Measurements from ENCODE around the gene CCDC85B.
A peak's percentile ranks its signal among the peaks of the same experiment; 100 is the strongest.

Gene CCDC85B

DNA sequence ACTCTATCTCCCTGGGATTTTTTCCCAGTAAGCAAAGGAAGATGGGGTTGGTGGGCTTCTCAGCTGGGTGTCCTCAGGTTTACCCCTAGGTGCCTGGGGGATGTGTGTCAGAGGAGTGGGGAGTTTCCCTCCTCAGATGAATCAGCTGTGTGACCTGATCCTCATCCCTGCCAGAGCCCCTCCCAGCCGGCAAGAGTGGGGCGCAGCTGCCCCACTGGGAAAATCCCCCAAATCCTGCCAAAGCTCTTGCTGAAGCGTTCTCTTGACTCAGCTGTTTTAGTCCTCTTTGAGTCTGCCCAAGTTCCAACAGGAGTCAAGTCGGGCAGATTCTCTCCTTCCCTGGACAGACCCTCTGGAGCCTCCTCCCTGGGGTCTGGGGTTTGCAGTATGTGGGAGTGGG lies 22.4 kb downstream of the CCDC85B start:
- no peak for DNase-seq

DNA sequence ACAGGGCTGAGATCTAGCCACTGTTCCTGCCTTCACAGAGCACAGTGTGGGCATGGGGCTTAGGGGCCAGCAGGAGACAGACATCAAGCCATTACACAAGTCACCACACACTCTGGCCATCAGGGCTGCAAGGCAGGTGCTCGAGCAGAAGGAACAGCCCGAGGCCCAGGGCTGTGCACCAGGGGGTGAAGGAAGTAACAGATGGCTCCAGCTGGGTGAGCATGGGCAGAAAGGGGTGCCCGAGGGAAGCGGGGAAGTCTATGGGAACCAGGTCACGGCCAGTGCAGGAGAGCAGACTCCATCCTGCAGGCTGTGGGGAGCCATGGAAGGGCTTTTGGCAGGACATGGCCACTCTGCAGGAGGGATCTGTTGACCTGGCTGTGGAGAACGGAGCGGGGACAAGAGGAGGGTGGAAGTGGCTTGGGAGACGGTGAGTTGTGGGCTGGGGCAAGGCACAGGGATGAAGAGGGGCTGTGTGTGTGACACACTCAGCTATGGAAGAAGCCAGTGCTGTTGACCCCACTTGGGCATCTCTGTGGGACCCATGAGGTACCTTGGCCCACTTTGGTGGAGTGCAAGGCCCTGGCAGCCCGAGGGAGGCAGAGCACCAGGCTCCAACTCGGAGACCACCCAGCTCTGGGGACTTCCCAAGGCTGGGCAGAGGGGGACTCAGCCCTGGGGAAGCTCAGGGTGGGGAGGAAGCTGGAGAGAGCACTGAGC lies 24.8 kb downstream of the CCDC85B start:
- peak; percentile 39 for DNase-seq

DNA sequence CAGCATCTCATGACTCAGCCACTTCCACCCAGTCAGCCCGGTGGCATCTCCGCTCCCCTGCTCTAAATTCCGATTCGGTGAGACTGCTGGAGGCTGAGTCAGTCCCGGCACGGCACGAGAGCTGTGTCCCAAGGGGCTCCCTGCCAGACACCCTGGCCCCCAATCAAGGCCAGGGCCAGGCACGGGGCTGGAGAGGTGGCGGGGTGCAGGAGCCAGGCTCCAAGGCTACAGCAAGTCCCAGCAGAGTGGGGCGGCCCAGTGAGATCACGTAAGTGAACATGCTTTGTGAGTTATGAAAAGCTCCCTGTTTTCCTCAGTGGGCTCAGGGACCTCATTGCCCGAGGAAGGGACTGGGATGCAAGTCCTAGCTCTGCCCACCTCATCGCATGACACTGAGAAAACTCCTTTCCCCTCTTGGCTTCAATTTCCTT lies 25.4 kb downstream of the CCDC85B start:
- no peak for DNase-seq

DNA sequence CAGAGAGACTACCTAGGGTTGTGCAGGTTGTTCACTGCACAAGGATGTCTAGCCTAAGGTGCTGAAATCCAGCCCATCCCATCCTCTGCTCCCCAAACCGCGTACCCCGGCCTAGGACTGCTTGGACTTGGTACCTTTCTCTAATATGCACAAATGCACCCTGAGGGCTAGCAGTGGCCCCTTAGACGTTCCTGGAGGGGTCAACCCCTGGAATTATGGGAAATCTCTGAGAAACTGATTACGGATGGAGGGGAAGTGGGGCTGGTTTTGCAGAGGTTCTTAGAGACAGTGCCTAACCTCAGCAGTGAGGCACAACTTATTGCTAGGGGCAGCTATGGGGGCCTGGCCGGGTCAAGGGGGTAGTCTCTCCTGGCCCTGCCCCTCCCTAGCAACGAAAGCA lies 25.9 kb downstream of the CCDC85B start:
- DNase-seq: no peak

DNA sequence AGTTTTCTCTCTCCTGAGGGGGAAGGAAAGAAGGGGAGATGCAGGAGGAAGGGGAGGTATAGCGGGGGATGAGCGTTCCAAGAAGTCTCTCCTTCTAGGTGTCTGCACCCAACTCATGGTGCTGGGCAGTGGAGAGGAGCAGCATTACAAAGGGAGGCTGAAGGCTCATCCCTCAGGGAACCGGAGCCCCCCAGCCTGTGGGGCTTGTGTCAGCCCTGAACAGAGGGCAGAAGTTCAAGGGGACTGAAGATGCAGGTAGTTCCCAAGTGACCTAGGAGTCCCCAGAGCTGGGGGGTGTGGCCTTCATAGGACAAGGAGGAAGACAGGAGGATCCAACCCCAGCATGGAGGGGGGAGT lies 26.6 kb downstream of the CCDC85B start:
- DNase-seq: no peak

DNA sequence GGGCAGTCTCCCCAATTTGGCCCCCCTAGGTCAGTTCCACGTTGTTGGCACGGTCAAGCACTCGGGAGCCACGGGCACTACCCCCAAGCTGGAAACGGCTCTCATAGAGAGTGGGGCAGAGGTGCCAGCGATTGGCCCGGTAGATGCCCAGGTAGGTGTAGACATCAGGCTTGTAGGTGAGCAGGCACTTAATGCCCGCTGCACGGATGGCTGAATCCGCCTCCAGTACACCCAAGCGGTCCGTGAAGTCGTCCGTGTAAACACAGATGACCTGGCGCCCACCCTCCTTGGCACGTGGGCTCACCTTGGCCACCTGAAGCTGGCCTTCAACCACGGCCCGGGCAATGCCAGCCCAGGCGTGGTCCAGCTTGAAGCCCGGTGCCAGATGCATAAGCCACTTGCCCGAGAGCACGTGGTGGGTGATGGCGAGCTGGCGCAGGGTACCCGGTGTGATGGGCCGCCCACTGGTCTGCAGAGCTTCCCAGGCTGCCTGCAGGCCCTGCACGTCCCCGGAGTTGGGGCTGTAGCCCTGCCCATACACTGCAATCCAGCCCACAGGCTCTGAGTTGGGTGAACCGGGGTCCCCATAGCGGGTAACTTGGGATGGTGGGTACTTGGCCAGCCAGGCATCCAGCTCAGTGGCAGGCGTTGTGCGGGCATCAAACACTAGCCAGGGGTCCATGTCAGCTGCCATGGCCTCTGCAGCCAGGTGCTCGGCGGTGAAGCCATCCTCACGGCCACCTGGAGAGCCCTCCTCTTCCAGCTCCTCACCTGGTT lies 27.1 kb downstream of the CCDC85B start:
- no peak for DNase-seq

DNA sequence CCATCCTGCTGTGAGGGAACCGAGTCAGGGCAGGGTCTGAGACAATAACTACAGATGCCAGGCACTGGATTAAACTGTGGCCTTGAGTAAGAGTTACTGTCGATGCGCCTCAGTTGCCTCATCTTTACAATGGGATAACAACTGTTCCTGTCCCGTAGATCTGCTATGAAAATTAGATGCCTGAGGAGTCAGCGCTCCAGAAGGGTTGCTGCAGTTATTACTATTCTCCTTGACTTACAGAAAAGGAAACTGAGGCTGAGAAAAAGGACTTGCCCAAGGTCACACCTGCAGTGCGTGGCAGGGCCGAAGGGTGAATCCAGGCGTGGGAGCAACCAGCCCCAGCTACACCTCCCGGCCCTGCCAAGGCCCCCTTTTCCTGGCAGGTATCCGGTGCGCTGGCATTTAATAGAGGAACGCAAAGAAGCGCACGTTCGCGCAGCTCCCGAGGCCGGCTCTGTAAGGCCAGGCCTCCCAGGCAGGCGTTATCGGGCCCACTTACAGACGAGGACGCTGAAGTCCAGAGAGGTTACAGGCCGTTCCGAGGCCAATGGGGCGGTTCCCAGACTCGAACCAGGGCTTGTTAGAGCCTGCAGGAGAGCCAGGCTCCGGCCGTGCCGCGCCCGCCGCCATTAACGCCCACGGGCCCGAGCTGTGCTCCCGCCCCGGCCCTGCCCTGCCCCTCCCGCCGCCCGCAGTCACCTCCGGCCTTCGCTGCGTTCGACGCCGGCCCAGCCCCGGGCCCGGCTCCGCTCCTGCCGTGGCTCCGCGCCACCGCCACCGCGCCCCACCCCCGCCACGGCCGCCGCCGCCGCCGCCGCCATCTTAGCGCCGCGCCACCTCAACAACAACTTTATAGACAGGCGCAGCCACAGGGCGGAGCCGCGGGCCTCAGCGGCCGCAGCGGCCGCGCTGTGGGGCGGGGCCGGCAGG lies 28.0 kb downstream of the CCDC85B start, which contains the start of gene C11orf68:
Gene C11orf68, minus strand, starts transcription at position 852 of the 930 bp plus-strand sequence. Its CDS starts 31 bp downstream, at position 821.
- DNase-seq: no peak

DNA sequence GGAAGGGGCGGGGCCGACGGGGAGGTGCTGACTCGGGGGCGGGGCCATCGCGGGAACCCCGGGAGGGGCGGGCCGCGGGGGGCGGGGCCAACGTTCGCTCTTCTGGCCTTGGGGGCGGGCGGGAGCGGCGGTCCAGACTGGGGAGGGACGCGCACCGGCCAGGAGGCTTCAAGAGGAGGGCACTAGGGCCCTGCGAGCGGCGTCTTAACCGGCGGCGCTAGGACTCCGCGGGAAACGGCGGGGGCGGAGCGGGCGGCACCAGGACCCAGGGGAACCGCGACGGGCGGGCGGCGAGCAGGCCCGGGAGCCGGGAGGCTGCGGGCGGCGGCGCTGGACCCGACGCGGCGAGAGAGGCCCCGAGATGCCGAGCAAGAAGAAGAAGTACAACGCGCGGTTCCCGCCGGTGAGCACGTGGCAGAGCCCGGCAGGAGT lies 28.7 kb downstream of the CCDC85B start, which contains the start of gene DRAP1:
Gene DRAP1, plus strand, starts transcription at position 286 of the 432 bp plus-strand sequence. Its CDS starts 76 bp downstream, at position 362.
- DNase-seq: peak; percentile 97

DNA sequence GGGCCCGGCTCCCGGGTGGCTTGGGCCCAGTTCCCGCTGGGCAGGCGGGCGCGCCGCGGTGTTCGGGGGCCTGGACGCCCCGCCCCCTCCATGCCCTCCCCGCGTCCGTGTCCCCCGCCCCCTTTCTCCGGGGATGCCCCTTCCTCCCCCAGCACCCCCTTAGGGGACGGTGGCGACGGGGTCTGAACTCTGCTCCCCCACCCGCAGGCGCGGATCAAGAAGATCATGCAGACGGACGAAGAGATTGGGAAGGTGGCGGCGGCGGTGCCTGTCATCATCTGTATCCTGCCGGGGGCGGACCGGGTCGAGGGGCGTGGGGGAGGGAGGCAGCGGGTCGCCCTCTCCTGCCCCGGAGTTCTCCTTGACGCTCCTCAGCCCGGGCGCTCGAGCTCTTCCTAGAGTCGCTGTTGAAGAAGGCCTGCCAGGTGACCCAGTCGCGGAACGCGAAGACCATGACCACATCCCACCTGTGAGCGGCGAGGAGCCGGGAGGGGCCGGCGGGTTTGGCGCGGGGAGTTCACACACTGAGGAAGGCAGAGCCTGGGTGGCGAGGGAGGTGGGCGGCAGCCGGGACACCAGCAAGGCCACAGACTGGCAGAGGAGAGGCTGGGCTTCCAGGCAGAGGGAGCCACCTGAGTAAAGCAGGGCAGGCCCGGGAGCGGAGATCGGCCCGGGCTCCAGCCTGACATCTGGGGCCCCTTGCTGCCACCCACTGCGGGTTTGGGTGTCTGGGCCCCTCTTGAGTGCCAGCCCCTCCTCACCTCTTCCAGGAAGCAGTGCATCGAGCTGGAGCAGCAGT lies 29.3 kb downstream of the CCDC85B start:
- no peak for DNase-seq

DNA sequence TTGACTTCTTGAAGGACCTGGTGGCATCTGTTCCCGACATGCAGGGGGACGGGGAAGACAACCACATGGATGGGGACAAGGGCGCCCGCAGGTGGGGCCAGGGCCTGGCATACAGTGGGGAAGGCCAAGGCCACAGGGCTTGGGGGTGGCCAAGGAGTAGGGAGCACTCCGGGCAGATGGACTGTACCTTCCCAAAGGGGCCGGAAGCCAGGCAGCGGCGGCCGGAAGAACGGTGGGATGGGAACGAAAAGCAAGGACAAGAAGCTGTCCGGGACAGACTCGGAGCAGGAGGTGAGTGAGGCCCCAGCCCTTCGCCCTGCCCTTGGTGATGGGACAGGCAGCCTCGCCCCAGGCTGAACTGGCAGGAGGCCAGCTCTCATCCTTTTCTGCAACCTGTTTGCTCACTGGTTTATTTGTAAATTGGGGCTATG lies 29.9 kb downstream of the CCDC85B start:
- no peak for DNase-seq

DNA sequence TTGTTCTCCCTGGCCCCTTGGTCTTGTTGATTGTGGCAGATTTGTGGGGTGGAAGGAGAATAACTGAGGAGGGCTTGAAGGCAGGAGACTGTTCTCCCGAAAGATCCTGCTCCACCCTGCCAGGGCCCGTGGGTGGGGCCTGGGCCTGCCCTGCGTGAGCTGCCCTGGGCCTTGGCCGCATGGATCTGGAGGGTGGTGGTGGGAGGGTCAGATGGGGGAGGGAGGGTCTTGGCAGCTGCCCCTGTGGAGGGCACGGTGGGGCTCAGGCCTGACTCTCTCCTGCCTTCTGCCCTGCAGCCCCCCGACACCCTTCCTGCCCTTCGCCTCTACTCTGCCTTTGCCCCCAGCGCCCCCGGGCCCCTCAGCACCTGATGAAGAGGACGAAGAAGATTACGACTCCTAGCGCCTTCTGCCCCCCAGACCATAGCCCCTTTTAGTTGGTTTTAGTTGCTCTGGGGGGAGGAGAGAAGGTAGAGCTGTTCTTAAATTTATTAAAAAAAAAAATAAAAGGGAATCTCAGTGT lies 30.6 kb downstream of the CCDC85B start:
- no peak for DNase-seq

DNA sequence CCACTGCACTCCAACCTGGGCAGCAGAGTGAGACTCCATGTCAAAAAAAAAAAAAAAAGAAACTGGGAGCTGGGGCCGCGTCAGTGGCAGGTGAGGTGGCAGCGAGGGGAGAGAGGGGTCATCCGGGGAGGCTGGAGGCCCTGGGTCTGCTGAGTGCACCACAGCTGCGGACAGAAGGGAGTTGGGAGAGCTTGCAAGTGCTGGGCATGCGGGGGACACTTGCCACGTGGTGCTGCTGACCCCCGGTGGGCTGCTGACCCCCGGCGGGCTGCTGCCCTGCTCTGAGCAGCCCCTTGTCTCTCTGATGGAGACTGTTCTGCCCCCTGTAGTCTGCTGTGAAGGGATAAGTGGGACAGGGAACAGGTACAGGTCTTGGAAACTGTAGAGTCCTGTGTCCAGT lies 31.4 kb downstream of the CCDC85B start:
- no peak for DNase-seq

DNA sequence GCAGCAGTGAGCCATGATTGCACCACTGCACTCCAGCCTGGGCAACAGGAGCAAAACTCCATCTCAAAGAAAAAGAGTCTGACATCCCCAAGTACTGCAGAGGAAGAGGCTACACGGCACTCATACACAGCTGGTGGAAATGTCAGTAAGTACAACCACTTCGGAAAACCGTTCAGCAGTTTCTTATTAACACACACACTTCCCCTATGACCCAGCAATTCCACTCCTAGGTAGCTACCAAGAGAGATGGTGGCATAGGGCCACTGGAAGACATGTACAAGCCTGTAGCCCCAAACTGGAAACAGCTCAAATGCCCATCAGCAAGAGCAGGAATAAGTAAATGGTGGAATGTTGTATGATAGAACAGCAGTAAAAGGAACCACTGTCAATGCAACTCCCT lies 32.1 kb downstream of the CCDC85B start:
- no peak for DNase-seq

DNA sequence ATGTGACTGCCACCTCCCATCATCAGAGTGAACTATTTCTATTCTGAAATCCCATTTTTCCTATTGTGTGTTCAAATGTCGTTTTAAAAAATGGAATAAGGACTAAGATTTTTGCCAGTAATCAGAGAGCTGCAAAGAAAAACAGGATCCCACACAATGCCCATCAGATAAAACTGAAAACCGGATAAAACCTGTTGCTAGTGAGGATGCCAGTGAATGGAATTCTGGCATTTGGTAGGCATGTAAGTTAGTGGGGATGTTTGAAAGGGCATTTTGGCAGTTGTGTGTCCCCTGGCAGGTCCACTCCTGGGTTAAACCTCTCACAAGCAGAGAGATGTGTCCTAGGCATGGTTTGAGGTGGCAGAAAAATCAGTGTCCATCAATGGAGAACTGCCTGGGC lies 34.9 kb downstream of the CCDC85B start:
- no peak for DNase-seq

DNA sequence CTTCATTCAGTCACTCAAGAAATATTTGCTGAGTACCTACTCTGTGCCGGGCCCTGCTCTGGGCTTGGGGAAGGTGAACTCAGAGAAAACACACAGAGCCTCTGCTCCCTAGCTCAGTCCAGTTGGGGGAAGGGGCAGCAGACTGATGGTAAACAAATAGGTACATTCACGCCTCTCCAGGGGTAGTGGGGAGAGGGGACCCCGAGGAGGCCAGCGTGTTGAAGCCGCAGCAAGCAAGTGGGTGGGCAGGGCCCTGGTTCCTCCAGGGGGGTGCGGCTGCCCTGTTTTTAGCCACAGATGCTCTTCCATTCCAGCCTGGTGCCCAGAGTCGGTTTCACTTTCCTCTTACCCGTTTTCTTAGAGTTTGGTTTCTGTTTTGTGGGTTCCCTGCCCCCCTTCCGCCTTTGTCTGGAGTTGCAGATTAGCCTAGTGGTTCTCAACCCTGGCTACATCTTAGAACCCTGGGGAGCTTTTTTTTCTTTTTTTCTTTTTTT lies 37.5 kb downstream of the CCDC85B start:
- DNase-seq: no peak

DNA sequence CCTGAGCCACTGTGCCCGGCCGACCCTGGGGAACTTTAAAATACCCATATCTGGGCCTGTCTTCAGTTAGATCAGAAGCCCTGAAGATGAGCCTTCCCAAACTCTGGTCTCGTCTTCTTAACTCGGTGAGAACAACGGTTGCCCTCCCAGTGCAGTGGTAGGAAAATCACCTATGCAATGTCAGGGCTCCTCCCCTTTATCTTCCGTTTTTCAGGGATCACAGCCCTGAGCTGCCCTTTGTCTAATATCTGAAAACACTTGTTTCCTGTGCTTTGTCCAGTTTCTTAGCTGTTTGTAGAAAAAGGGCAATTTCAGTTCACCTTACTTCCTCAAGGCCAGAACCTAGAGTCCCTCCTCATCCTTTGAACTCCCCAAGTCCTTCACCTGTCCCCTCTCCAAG lies 38.2 kb downstream of the CCDC85B start:
- no peak for DNase-seq

DNA sequence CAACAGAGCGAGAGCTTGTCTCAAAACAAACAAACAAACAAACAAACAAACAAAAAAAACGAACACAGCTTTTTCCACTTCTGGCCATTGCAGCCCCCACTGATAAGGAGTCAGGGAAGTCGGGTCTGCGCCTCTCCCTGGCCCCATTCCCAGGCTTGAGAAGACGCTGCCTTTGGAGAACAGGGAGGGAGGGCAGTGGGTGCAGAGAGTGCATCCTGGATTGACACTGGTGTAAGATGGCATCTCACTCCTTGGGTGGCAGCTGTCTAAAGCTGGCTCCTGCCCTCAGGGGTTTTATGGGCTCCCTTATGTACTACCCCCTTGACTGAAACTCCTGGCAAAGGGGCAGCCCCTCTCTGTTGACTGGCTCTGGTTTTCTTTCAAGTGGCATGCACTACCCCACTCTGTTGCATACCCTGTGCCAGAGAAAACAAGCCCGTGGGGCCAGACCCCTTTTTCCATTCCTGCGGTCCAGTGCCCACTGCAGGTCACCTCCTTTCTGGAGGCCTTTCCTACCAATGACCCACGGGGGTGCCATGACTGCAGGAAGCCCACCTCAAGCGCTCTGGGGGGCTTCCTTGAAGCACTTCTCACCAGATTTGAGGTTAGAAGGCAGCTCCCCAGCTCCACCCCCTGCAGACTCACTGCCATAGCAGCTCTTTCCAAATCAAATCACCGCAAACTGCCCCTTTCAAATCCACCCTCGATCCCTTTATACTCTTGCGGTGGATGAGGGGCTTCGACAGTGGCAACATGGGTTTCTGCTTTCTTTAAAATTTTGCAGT lies 41.5 kb downstream of the CCDC85B start:
- DNase-seq: no peak

DNA sequence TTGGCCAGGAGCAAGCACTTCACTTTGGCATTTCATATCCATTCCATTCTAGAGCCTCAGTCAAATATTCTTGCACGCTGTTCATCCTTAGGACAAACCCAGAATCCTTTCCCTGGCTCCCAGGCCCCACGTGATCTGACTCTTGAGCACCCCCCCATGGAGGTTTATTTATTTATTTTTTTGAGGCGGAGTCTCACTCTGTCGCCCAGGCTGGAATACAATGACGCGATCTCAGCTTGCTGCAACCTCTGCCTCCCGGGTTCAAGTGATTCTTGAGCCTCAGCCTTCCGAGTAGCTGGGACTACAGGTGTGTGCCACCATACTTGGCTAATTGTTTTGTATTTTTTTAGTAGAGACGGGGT lies 42.1 kb downstream of the CCDC85B start:
- DNase-seq: no peak

DNA sequence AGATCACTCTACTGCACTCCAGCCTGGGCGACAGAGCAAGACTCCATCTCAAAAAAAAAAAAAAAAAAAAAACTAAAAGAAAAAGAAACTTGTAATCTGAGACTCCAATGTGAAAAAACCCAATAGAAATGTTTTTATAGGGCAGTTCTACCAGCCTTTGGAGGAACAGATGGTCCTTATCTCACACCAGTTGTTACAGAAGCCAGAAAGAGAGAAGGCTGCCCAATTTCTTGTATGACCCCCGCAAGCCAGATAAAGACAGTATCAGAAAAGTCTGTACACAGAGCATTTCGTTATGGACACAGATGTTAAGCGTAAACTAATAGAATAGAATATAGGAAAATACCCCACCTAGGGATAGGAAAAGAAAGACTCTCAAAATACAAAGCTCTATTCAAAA lies 43.5 kb downstream of the CCDC85B start:
- DNase-seq: peak; percentile 89

DNA sequence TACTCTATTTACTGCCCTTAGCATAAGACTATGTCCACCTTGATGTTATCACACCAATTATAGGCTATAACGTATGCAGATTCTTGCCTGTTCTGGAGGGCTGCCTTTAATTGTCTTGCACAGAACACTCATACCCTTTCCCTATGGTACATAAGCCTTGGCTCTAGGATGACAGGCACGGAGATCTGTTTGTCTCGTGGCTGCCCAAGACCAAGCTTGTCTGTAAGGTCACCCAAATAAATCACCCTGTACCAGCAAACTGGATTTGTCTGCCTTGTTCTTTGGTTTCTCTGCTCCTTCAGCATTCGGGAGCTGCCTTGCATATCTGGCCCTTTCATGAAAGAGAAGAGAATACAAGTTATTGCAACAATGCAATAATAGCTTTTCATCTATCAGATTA lies 47.3 kb downstream of the CCDC85B start:
- no peak for DNase-seq
